Endothelial cell of coronary artery (primary cell): ENCODE data around the gene C16orf46. TPM values are rescaled to one million over a fixed set of nuclear protein-coding genes. Genes with fewer than 3 reads are reported as not detected.

Experiments used
- total RNA-seq: library from RNA; depleted of rRNA; stranded (reverse); fragments of >200 nt; gene quantifications from 2 replicates; pipeline ENCODE4 v1.2.3, GENCODE V29; 2014

C16orf46 gene, protein sequence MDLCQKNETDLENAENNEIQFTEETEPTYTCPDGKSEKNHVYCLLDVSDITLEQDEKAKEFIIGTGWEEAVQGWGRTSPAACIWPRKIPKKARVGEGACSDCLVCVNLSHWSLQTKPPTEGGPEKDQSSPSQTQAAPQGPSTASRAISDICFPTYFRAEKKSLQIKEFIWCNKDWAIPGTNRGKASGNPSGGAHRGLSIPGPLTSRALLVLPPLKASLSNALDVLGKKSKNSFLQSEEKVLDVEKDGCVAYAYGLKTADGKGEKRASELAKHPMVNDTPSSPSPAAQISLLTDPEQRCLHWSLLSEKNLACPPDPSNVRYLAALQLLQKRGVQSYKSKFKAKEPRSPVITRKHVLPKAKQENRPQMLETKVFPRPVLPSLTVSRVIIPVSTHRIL
- total RNA-seq = 0.18 and 0.47 TPM in 2 replicates

GRCh38 chr16:81077076-81077940 lies at the start of gene C16orf46:
Gene C16orf46, minus strand, starts transcription at chr16:81077238. Its CDS starts 13,283 bp downstream, at chr16:81063955.

DNA sequence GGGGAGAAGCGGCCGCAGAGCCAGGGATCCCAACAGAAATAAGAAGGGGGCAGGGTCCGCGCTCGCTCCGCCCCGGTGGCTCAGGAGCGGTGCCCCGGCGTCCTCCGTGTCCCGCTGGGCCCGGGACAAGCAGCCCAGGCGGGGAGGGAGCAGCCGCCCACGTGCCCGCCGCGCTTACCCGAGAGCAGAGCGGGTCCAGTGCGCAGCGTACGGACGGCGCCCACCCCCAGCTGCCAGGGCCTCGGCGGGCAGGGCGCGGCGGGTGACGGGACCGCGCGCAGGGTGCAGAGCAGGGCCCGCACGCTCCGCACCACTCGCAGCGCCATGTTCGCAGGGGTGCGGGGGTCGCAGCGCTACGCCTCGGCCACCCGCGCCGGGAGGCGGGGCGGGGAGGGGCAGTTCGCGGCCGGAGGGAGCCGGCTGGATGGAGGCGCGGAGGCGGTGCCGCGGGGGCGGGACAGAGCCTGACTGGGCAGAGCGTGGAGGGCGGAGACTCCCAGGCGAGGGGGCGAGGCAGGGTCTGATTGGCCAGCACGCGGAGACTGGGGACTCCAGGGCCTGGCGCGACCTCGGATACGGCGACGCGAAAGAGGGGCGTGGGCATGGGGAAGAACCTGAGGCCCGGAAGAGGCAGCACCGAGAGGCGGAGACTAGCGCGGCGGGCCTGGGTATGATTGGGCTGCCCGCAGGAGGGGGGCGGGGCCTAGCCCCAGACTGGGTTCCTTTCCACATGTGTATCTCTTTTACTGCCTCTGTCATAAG lies 19.1 kb upstream of the C16orf46 start, which contains the start of gene GCSH:
Gene GCSH (minus strand): TSS at position 443 of the 762 bp plus-strand sequence. CDS start 117 bp downstream, at position 326.

DNA sequence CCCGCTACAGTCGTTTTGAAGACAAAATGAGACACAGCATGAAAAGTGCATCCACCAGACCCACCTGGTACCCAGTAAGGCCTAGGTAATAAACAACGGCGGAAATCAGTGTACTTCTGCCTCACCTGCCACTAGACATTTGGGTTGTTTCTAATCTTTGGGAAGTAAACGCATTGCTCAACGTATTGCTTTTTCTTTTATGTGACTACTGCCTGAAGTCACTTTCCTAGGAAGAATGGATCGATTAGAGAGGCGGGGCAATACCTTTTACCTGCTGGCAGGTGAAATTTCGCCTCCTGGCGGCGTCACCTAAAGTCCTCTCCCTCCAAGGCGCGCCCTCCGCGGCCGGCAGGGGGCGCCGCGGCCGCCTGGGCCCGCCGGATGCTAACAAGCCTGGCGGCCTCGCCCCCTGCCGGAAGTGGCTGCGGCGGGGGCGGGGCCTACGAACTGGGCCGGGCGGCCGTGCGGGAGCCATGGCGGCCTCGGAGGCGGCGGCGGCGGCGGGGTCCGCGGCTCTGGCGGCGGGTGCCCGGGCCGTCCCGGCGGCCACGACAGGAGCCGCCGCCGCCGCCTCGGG lies 41.6 kb downstream of the C16orf46 start, which contains the start of gene ATMIN:
Gene ATMIN (plus strand): TSS at position 445 of the 577 bp plus-strand sequence. CDS start 29 bp downstream, at position 474.

Other genes with a start within 250 kb of the C16orf46 start
- gene CMC2, start 70.4 kb downstream of the C16orf46 start, total RNA-seq = 48.2 and 55.0 TPM in 2 replicates
- gene CENPN, start 70.0 kb downstream of the C16orf46 start, total RNA-seq = 22.9 and 31.6 TPM in 2 replicates
- 22.9 and 23.2 TPM in 2 replicates for gene ATMIN, start 41.4 kb downstream of the C16orf46 start, total RNA-seq
- 10.4 and 13.5 TPM in 2 replicates for gene GCSH, start 19.2 kb upstream of the C16orf46 start, total RNA-seq
- 0.09 TPM in 1 of 2 replicates, not detected in the other for gene BCO1, start 161.5 kb upstream of the C16orf46 start, total RNA-seq
- 8.5 and 10.8 TPM in 2 replicates for gene GAN, start 237.7 kb upstream of the C16orf46 start, total RNA-seq